Activated CD4-positive, alpha-beta T cell treated with anti-CD3 and anti-CD28 coated beads, Interleukin-2, amount 10 ng/mL, durations not matched to agents 24 days and 14 days (primary cell): ENCODE measurements around the gene C1QTNF1. TPM values are rescaled to one million over a fixed set of nuclear protein-coding genes. Genes with fewer than 3 reads are reported as not detected.
A peak's percentile ranks its signal among the peaks of the same experiment; 100 is the strongest.

Source experiments
- DNase-seq: peaks from one replicate; pipeline ENCODE4 v3.0.0; 2022
- H3K27ac Mint-ChIP-seq: one replicate; pipeline ENCODE4 v1.8.0; 2022; ENCODE audit warnings: mild to moderate bottlenecking, mixed read lengths
- H3K27me3 Mint-ChIP-seq: one replicate; pipeline ENCODE4 v1.8.0; 2022; ENCODE audit warnings: mixed read lengths
- H3K36me3 Mint-ChIP-seq: one replicate; pipeline ENCODE4 v1.8.0; 2022; ENCODE audit warnings: low read depth, mild to moderate bottlenecking, mixed read lengths
- H3K4me1 Mint-ChIP-seq: one replicate; pipeline ENCODE4 v1.8.0; 2021; ENCODE audit warnings: mixed read lengths
- H3K4me3 Mint-ChIP-seq: one replicate; pipeline ENCODE4 v1.8.0; 2022; ENCODE audit warnings: mild to moderate bottlenecking, moderate library complexity, mixed read lengths
- H3K9me3 Mint-ChIP-seq: one replicate; pipeline ENCODE4 v1.8.0; 2021; ENCODE audit warnings: mixed read lengths
- intact Hi-C: fragments of 100-400 bp; cut with micrococcal nuclease; formaldehyde crosslinking; loops from one replicate; pipeline ENCODE4 v1.15.1; 2023
- total RNA-seq: library from RNA; stranded (reverse); gene quantifications from 2 replicates; pipeline ENCODE4 v1.2.3, GENCODE V29; 2022

The C1QTNF1 gene, protein sequence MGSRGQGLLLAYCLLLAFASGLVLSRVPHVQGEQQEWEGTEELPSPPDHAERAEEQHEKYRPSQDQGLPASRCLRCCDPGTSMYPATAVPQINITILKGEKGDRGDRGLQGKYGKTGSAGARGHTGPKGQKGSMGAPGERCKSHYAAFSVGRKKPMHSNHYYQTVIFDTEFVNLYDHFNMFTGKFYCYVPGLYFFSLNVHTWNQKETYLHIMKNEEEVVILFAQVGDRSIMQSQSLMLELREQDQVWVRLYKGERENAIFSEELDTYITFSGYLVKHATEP
- total RNA-seq: not detected in 2 replicates

DNA sequence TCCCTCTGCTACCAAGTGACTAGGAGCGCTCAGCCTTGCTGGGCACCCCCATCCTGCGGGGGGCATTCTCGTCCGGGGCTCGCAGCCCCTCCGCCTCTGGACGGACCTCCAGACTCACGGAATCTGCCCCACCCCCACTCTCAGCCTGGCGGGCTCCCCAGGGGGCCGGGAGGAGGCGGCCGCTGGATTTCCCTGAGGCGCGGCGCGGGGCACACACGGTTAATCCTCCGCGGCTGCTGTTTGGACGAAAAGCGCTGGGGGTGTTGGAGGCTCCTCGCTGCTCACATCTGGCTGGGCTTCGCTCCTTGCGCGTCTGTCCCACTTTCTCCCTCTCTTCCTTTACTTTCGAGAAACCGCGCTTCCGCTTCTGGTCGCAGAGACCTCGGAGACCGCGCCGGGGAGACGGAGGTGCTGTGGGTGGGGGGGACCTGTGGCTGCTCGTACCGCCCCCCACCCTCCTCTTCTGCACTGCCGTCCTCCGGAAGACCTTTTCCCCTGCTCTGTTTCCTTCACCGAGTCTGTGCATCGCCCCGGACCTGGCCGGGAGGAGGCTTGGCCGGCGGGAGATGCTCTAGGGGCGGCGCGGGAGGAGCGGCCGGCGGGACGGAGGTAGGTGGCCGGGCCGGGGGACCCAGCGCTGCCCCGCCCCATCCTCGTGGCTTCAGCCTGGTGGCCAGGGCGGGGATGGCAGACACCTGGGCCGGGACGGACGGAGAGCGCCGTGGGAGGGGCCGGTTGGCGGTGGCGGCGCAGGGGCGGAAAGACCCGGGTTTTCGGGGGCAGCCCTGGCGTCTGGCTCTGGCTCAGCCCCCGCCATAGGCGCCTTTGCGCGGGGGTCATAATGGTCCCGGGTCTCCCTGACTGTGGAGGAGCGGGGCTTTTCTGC, at the start of gene C1QTNF1:
Gene C1QTNF1, plus strand, starts transcription at position 284 of the 886 bp plus-strand sequence. CDS start 19,800 bp downstream, outside the sequence.
- no peak within 1 kb of the TSS for H3K27ac Mint-ChIP-seq

DNA sequence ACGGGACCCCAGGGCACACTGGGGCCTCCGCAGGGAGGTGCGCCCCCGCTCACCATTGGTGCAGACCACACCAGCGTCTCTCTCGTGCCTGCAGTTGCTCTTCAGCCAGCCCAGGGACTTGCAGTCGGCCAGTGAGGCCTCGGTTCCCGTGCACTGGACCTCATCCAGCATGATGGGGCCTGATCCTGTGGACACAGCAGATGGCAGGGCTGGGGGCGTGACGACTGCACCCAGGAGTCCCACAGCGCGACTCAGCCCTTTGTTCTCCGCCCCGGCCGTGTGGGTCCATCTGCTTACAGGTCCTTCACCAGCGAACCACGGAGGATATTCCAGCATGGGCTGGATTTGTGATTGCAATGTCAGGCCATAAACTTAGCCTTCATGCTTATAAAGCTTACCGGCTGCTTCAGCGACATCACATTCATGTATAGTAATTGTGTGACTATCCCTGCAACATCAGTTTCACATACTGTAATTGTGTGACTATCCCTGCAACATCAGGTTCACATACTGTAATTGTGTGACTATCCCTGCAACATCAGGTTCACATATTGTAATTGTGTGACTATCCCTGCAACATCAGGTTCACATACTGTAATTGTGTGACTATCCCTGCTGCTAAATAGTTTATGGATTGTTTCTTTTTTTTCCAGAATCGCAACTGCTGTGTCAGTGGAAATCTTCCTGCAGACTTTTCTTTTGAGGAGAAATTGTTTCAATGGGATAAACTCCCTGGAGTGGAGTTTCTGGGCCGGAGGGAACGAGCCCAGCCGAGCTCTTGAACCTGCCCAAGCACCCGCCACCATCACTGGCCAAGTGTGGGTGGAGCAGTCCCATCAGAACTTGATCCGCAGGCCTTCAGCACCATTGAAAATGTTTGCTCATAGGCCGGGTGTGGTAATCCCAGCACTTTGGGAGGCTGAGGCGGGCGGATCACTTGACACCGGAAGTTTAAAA, 49.1 kb upstream of the C1QTNF1 start:
- Mint-ChIP-seq H3K9me3 (no peaks in the 10 kb centered on the region), H3K36me3 (peaks cover 33% of the 10 kb centered on the region), H3K4me3 (no peak overlapping the region), H3K27ac (no peak overlapping the region), H3K27me3 (no peaks in the 10 kb centered on the region), H3K4me1 (peaks cover 18% of the 10 kb centered on the region)
- DNase-seq: no peak
- intact Hi-C loops: loop anchor here (5.0 kb wide), 1 partner anchor 478 kb away; no protein-coding TSS in a partner anchor

More for the DNA sequence above, at the start of gene C1QTNF1:
- intact Hi-C loops: no loop called here
- no peaks in the 10 kb centered on the region for H3K9me3 Mint-ChIP-seq
- H3K36me3 Mint-ChIP-seq: no peaks in the 10 kb centered on the region
- peaks cover 62% of the 10 kb centered on the region for H3K27me3 Mint-ChIP-seq
- peak within 1 kb of the TSS; percentile 87 for H3K4me3 Mint-ChIP-seq
- peak; percentile 79 for DNase-seq
- H3K4me1 Mint-ChIP-seq: peaks cover 6% of the 10 kb centered on the region

DNA sequence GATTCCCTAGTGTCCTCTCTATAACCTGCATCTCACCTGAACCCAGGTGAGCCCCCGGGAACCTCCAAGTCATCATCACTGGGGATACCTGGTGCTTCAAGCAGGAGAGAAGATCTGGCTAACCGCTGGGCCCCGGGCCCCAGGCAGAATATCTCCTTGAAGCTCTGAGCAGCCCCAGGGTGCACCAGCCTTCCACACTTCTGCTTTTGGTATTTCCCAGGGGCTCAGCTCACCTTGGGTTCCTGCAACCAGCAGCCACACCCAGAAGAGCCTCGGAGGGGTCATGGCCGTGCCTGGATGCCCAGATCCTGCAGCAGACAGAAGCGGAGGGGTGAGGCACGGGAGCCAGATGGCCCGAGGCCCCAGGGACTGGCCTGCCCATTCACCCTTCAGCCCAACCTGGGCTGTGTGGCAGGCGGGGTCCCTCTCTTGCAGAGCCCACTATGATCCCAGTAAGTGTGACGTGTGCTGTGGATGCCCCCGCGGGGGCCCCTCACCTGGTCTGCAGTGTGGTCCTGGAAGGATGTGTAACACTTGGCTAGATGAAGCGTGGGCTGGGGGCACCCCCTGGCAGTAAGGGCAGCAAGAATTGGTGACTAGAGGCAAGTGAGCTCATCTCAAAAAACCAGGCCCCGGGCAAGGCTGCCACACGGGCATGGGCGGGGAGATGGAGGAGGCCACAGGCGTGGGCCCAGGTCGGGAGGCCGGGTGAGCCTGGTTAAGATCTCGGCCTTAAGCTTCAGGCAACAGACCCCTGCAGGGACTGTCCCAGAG, 46.9 kb upstream of the C1QTNF1 start:
- H3K36me3 Mint-ChIP-seq: peaks cover 17% of the 10 kb centered on the region
- peak overlapping the region; percentile 65 for H3K27ac Mint-ChIP-seq
- H3K4me3 Mint-ChIP-seq: peak overlapping the region; percentile 82
- peaks cover 11% of the 10 kb centered on the region for H3K4me1 Mint-ChIP-seq
- intact Hi-C loops: no loop called here
- H3K9me3 Mint-ChIP-seq: no peaks in the 10 kb centered on the region
- H3K27me3 Mint-ChIP-seq: no peaks in the 10 kb centered on the region
- no peak for DNase-seq

DNA sequence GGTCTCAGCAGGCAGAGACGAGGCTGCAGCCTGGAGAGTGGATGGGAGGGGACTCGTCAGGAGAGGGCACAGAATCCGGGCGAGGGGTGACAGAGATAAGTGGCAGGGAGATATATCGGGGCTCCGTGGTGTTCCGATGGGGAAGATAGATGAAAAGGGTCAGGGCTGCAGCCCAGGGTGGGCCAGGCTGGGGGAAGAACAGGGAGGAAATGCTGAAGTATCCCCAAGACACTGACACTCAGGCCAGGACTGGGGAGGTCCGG, 46.4 kb upstream of the C1QTNF1 start:
- intact Hi-C loops: no loop called here
- no peak for DNase-seq
- Mint-ChIP-seq H3K36me3 (peaks cover 12% of the 10 kb centered on the region), H3K27ac (peak overlapping the region; percentile 36), H3K4me1 (peaks cover 11% of the 10 kb centered on the region), H3K27me3 (no peaks in the 10 kb centered on the region), H3K9me3 (no peaks in the 10 kb centered on the region), H3K4me3 (peak overlapping the region; percentile 82)

DNA sequence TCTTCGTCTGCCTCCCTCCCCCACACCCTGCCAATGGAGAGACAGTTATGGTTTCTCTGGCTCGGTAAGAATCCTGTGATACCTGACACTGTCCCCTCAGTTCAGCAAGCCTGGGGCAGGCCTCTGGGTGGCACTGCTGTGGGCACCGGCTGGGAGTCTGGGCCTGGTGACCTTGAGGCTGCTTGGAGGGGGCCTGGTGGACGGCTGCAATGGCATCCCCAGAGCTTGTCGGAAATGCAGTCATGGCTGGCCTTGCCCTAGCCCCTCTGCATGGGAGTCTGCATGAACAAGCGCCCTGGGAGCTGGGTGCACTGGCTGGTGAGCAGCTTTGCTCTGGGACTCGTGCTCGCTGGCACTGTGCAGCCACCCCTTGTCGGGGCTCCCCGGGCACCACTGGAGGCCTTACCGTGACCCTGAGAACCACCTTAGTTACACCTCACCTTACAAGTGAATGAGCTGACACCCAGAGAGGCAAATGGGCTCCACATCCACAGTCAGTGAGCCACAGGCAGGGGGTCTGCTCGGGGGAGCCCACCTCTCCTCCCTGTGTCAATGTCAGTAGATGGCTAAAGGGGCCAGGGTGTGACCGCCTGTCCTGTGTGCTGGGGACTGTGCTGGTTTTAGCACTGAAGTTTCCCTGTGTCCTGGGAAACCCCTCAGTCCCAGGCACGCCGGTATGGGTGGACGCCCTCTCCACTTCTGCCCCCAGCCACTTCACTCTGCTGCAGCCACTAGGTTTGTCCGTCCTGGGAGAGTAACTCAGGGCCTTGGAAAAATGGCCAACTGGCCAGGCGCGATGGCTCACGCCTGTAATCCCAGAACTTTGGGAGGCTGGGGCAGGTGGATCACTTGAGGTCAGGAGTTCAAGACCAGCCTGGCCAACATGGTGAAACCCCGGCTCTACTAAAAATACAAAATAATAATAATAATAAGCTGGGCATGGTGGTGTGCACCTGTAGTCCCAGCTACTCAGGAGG, 45.7 kb upstream of the C1QTNF1 start:
- H3K36me3 Mint-ChIP-seq: peaks cover 12% of the 10 kb centered on the region
- H3K4me1 Mint-ChIP-seq: peaks cover 11% of the 10 kb centered on the region
- H3K4me3 Mint-ChIP-seq: peak overlapping the region; percentile 82
- H3K27ac Mint-ChIP-seq: no peak overlapping the region
- H3K27me3 Mint-ChIP-seq: no peaks in the 10 kb centered on the region
- no peak for DNase-seq
- intact Hi-C loops: no loop called here
- no peaks in the 10 kb centered on the region for H3K9me3 Mint-ChIP-seq

DNA sequence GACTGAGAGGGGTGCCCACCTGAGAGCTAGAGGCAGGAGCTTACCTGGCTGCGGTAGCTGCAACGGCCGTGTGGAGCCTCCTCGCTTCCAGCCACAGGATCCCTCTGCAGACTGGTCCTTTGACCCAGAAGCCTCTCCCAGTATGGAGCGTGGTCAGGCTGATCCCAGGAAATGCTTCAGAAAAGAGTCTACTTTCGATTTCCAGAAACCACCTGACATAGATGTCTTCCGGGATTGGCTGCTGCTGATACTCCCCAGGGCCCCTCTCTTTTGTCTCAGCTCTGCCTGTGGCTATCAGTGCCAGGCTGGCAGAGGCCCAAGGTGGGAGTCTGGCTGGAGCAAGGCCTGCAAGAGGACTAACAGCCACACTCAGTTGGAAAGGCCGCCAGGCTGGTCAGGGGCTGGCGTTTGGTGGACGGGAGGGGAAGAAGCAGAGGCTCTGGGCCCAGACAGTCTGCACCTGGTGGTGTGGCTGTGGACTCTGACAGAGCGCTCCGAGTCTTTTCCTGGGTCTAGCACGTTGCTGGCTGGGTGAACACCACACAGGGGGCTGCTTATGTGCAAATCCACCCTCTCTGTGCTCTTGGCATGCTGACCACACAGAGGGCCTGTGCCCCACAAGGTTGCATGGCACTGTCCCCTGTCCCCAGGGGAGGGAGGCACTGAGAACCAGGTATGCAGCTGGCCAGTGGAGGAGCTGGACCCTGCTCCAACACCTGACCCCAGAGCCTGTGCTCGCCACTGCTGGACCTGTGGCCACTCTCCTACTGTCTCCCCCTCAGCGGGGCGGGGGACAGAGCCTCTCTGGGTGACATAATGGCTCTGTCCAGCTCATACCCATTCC, 44.0 kb upstream of the C1QTNF1 start, which contains the start of gene LGALS3BP:
Gene LGALS3BP, minus strand, starts transcription at position 144 of the 844 bp plus-strand sequence. CDS start 2,732 bp downstream, outside the sequence.
- intact Hi-C loops: no loop called here
- Mint-ChIP-seq H3K4me1 (peaks cover 11% of the 10 kb centered on the region), H3K4me3 (peak within 1 kb of the TSS; percentile 82), H3K27me3 (no peaks in the 10 kb centered on the region), H3K36me3 (peaks cover 10% of the 10 kb centered on the region), H3K9me3 (no peaks in the 10 kb centered on the region), H3K27ac (peak within 1 kb of the TSS; percentile 88)
- peak; percentile 85 for DNase-seq

DNA sequence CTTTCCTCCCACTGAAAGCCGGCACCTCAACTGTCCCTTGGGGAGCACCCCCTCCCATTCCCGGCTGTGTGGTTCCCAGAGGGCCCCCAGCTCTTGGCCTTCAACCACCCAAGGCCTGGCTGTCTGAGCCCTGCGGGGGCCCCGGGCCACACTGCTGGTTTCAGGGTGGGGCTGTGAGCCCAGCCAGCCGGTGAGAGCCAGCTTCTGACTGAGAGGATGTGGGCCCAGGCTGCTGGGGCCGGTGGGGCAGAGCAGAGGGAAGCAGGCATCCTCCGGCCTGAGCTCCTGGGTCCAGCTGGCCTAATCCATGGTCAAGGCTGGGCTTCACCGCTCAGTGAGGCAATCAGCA, 43.4 kb upstream of the C1QTNF1 start:
- Mint-ChIP-seq H3K4me3 (peak overlapping the region; percentile 30), H3K36me3 (peaks cover 10% of the 10 kb centered on the region), H3K27ac (peak overlapping the region; percentile 48), H3K27me3 (no peaks in the 10 kb centered on the region), H3K4me1 (peaks cover 9% of the 10 kb centered on the region), H3K9me3 (no peaks in the 10 kb centered on the region)
- DNase-seq: no peak
- intact Hi-C loops: no loop called here

DNA sequence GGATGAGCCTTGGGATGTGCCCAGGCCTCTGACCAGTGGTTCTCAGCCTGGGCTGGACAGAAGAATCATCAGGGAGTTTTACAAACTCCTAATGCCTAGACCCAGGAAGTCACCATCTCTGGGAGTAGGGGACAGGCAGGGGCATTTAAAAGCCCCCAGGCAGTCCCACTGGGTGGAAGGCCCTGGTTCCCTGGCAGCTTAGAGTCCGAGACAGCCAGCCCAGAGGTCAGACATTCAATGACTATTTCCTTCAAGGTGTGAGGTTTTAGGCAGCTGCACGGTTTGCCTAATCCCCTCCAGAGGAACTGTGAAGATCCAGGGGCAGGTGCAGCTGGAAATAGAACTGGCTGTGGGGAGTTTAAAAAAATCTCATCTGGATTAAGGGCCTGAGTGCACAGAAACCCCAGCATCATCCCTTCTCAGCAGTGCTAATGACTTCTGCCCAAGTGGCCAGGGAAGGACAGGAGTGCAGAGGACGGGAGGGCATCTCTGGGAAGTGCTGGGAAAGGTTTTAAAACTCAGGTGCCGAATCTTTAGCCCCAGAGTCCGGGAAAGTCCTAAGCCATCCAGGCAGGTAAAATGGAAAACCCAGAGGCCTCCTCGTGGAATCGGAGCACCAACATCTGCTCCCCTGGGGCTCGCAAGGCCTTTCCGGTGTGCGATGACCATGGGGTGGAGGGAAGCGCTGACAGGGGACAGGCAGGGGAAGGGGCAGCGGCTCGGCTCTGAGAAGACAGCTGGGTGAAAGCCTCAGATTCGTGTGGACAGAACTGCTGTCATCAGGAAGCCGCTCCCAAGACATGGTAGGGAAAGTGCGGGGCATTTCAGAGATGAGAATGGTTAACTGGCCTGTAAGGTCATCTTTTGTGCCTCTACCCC, 42.7 kb upstream of the C1QTNF1 start:
- H3K27ac Mint-ChIP-seq: no peak overlapping the region
- no peak for DNase-seq
- intact Hi-C loops: no loop called here
- H3K27me3 Mint-ChIP-seq: no peaks in the 10 kb centered on the region
- H3K9me3 Mint-ChIP-seq: no peaks in the 10 kb centered on the region
- no peak overlapping the region for H3K4me3 Mint-ChIP-seq
- H3K36me3 Mint-ChIP-seq: peaks cover 6% of the 10 kb centered on the region
- H3K4me1 Mint-ChIP-seq: peaks cover 14% of the 10 kb centered on the region

DNA sequence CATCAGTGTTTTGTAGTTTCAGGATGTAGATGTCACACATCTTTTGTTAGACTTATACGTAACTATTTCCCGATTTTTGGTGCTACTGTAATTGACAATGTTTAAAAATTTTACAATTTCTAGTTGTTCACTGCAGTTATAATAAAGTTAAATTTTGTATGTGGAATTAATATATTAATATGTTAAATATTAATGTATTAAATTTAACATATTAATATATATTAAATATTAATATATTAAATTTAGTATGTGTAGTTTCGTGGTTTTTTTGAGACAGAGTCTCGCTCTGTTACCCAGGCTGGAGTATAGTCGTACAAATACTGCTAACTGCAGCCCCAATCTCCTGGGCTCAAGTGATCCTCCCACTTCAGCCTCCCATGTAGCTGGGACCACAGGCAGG, 38.6 kb upstream of the C1QTNF1 start:
- no peaks in the 10 kb centered on the region for H3K9me3 Mint-ChIP-seq
- H3K36me3 Mint-ChIP-seq: peaks cover 8% of the 10 kb centered on the region
- no peak overlapping the region for H3K27ac Mint-ChIP-seq
- no peak for DNase-seq
- no peaks in the 10 kb centered on the region for H3K27me3 Mint-ChIP-seq
- H3K4me1 Mint-ChIP-seq: peaks cover 13% of the 10 kb centered on the region
- H3K4me3 Mint-ChIP-seq: no peak overlapping the region
- intact Hi-C loops: no loop called here

DNA sequence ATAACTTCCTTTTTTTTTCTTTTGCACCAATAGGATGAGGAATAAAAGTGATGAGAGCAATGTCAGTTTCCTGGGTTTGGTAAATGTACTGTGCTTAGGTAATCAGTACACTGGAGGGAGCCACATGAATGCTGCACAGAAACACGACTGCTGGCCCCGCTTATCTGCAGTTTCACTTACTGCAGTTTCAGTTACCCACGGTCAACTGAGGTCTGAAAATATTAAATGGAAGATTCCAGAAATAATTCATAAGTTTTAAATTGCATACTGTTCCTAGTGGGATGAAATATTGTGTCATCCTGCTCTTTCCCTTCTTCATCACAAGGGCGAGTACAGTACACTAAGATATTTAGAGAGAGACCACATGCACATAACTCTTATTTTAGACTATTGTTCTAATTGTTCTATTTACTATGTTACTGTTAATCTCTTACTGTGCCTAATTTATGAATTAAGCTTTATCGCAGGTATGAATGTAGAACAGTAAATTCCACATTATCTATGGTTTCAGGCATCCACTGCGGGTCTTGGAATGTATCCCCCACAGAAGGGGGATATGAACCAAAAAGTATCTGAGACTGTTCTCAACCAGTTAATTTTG, 37.8 kb upstream of the C1QTNF1 start:
- no peak overlapping the region for H3K27ac Mint-ChIP-seq
- H3K4me1 Mint-ChIP-seq: peaks cover 13% of the 10 kb centered on the region
- peak overlapping the region; percentile 42 for H3K4me3 Mint-ChIP-seq
- no peaks in the 10 kb centered on the region for H3K9me3 Mint-ChIP-seq
- peaks cover 13% of the 10 kb centered on the region for H3K36me3 Mint-ChIP-seq
- no peaks in the 10 kb centered on the region for H3K27me3 Mint-ChIP-seq
- intact Hi-C loops: no loop called here
- peak; percentile 71 for DNase-seq
